RCC 7860 (cell line): Measurements from ENCODE around the gene PARD6A.

Experiments
- DNase-seq: peaks from one replicate; pipeline ENCODE4 v3.0.0-alpha.2; 2015; ENCODE audit warnings: low spot score
- FAIRE-seq: peaks from 2 replicates; lab custom pipeline; 2012; peaks lifted over from hg19 to GRCh38; lab: Jason Lieb, UNC

The PARD6A gene, protein sequence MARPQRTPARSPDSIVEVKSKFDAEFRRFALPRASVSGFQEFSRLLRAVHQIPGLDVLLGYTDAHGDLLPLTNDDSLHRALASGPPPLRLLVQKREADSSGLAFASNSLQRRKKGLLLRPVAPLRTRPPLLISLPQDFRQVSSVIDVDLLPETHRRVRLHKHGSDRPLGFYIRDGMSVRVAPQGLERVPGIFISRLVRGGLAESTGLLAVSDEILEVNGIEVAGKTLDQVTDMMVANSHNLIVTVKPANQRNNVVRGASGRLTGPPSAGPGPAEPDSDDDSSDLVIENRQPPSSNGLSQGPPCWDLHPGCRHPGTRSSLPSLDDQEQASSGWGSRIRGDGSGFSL

GRCh38 chr16:67660564-67661028 lies at the start of gene PARD6A:
Gene PARD6A, plus strand, starts transcription at chr16:67660960. Its CDS starts 79 bp downstream, at chr16:67661039.
- no peak for FAIRE-seq
- DNase-seq: peak; percentile 85

DNA sequence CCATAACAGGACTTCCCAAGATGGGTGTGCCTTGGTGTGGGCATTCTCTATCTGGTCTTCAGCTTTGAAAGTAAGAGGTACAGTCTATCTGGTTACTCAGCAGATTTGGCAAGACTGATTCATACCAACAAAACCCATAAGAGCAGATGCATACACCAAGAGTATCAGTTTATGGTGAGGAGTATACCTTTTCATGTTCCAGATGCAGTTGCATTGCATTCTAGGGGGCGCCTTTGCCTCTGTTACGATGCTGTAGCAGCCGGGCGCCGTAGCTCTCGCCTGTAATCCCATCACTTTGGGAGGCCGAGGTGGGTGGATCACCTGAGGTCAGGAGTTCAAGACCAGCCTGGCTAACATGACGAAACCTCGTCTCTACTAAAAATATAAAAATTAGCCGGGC lies 47.0 kb upstream of the PARD6A start:
- FAIRE-seq: no peak

GRCh38 chr16:67628216-67628615 lies 32.5 kb upstream of the PARD6A start:
- no peak for DNase-seq
- FAIRE-seq: no peak

More for the DNA sequence above, 47.0 kb upstream of the PARD6A start:
- DNase-seq: no peak

- FAIRE-seq (no peak), DNase-seq (no peak)
Observed at GRCh38 chr16:67632415-67633172, 28.2 kb upstream of the PARD6A start.

GRCh38 chr16:67636713-67637112 lies 24.0 kb upstream of the PARD6A start:
- DNase-seq: no peak
- no peak for FAIRE-seq

- DNase-seq (no peak), FAIRE-seq (no peak)
Observed at GRCh38 chr16:67637625-67638024, 23.1 kb upstream of the PARD6A start.

GRCh38 chr16:67641779-67642708 lies 18.7 kb upstream of the PARD6A start:
- FAIRE-seq: no peak
- no peak for DNase-seq

- DNase-seq: no peak
- FAIRE-seq: no peak
Observed at GRCh38 chr16:67644038-67644437, 16.7 kb upstream of the PARD6A start.

GRCh38 chr16:67645397-67646121 lies 15.2 kb upstream of the PARD6A start:
- DNase-seq (no peak), FAIRE-seq (no peak)

DNA sequence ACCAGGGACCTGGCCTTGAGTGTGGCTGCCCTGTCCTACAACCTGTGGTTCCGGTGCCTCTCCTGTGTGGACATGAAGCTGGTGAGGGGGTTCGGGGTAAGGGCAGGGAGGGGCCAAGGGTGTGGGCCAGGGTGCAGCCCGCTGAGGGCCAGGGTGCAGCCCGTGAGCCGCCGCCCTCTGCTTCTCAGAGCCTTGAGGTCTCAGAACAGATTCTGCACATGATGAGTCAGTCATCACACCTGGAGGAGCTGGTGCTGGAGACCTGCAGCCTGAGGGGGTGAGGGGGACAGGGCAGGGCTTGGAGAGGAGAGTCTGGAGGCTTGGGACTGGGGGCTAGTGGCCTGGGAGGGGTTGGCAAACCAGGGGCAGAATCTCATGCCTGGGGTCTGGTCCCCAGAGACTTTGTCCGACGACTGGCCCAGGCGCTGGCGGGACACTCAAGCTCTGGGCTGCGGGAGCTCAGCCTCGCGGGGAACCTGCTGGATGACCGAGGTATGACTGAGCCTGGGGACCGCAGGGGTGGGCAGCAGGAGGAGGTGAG lies 13.6 kb upstream of the PARD6A start:
- FAIRE-seq (no peak), DNase-seq (no peak)

- no peak for FAIRE-seq
- DNase-seq: no peak
Observed at GRCh38 chr16:67647681-67648080, 13.1 kb upstream of the PARD6A start.

- FAIRE-seq: no peak
- no peak for DNase-seq
Observed at GRCh38 chr16:67648088-67648763, 12.5 kb upstream of the PARD6A start.

DNA sequence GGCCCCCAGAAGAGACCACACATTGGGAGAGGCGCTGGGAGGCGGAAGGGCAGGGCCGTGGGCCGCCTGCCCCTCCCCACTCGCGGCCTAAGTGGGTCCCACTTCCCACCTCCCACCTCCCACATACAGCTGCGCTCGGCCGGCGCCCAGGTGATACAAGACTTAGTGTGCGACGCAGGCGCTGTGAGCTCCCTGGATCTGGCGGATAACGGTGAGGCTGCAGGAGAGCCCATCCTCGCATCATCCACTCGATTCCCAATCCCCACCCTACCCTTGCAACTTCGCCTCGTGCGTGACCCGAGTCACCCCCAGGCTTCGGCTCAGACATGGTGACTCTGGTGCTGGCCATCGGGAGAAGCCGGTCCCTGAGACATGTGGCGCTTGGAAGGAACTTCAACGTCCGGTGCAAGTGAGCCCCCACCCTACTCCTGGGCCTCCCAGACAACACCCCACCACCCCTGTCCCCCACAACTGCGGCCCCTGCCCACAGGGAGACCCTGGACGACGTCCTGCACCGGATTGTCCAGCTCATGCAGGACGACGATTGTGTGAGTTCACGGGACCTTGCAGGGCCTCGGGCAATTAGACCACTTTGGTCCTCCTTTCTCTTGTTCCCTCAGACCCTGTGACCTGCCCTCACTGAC lies 11.9 kb upstream of the PARD6A start:
- FAIRE-seq: no peak
- DNase-seq: no peak

DNA sequence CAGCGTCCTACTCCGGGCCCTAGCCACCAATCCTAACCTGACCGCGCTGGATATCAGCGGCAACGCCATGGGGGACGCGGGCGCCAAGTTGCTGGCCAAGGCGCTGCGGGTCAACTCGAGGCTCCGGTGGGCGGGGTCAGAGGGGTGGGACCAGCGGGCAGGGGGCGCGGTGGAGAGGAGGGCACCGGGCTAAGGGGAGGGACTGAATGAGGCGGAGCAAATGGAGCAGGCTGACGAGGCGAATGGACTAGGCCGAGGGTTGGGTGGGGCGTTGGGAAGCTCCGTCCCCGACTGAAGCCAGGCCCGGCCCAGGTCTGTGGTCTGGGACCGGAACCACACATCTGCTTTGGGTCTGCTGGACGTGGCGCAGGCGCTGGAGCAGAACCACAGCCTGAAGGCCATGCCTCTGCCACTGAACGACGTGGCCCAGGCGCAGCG lies 11.2 kb upstream of the PARD6A start:
- FAIRE-seq (no peak), DNase-seq (no peak)

- no peak for DNase-seq
- FAIRE-seq: no peak
Observed at GRCh38 chr16:67650023-67650422, 10.7 kb upstream of the PARD6A start.

GRCh38 chr16:67651039-67651438 lies 9.7 kb upstream of the PARD6A start:
- DNase-seq: no peak
- no peak for FAIRE-seq

DNA sequence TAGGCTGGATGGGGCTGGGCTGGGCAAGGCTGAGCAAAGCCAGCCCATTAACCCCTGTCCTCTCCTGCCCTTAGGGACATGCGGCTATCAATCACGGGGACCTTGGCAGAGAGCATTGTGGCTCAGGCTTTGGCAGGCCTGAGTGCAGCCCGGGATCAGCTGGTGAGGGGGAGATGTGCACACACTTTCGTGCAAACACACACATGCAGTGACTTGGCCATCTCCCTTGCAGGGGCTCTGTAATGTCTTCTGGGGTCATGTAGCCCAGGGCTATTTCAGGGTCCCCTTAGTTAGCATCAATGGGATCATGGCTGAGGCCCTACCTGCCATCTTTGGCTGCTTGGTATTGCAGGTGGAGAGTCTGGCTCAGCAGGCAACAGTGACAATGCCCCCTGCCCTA lies 8.9 kb upstream of the PARD6A start:
- FAIRE-seq: no peak
- no peak for DNase-seq

DNA sequence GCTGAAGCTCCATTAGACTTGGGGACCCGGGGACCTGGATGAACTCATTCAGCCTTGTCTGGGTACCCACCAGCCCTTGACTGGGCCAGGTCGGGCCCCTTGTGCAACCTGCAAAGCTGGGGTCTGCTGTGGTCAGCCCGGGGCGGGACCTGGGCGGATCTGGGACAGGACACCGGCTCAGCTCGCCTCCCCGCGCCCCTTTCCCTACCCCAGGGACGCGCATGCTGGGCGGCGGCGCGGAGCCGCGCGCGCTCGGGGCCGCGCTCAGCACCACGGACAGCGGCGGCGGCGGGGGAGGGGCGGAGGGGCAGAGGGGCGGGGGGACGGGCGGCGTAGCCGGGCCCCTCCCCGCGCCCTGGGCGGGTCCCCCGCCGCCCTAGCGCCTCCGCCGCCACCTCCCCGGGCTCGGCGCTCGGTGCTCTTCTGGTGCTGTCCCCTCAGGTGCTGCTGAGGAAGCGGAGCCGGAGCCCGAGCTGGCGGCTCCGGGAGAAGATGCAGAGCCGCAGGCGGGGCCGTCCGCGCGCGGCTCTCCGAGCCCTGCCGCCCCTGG lies 8.1 kb upstream of the PARD6A start:
- FAIRE-seq: no peak
- DNase-seq: no peak
